HG03039 (cell line): ENCODE data around the gene STK38L.

ENCODE experiments used
- ATAC-seq: cut with Tn5 transposase; IDR thresholded peaks from one replicate; pipeline ENCODE4 v1.9.1; 2021; ENCODE audit warnings: mild to moderate bottlenecking, moderate library complexity; ENCODE audit not compliant: unreplicated experiment

Gene STK38L

GRCh38 chr12:27243804-27244688 lies at the start of gene STK38L:
TSS of gene STK38L (plus strand) at chr12:27244286. CDS start at chr12:27297721, 53,435 bp downstream.
- ATAC-seq = peak; percentile 86

- no peak for ATAC-seq
These were observed 49.4 kb upstream of the STK38L start for GRCh38 chr12:27194644-27195043.

- no peak for ATAC-seq
These were observed 46.0 kb upstream of the STK38L start for GRCh38 chr12:27198036-27198435.

- no peak for ATAC-seq
These were observed 44.3 kb upstream of the STK38L start for GRCh38 chr12:27199638-27200300.

GRCh38 chr12:27201169-27201568 lies 42.9 kb upstream of the STK38L start:
- no peak for ATAC-seq

DNA sequence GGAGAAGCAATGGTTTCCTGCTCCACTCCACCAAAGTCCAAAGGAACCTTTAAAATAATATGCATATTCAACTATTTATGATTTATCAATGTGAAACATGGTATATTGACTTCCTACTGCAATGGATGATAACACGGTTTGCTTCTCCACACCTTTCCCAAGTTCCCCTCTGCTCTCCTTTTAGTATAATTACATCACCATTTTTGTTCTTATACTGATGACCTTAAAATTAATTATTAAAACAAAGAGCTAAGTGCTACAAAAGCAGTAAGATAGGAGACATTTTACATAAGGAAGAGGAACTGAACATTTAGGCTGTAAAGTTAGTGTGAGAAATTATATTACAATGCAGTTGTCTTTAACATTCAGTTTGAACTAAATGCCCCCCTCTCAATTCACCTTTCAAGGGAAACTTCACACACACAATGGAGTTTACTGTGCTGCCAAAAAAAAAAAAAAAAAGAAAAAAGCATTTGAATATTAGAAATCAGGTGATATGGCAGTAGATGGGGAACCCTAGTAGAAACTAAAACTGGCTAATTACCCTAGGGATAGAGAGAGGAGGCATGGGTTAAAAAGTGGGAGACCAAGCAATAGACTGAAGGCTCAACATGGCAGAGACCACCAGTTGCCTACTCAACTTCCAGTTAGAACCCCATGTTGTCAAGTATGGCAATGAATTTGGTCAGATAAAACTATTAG lies 37.1 kb upstream of the STK38L start:
- no peak for ATAC-seq

DNA sequence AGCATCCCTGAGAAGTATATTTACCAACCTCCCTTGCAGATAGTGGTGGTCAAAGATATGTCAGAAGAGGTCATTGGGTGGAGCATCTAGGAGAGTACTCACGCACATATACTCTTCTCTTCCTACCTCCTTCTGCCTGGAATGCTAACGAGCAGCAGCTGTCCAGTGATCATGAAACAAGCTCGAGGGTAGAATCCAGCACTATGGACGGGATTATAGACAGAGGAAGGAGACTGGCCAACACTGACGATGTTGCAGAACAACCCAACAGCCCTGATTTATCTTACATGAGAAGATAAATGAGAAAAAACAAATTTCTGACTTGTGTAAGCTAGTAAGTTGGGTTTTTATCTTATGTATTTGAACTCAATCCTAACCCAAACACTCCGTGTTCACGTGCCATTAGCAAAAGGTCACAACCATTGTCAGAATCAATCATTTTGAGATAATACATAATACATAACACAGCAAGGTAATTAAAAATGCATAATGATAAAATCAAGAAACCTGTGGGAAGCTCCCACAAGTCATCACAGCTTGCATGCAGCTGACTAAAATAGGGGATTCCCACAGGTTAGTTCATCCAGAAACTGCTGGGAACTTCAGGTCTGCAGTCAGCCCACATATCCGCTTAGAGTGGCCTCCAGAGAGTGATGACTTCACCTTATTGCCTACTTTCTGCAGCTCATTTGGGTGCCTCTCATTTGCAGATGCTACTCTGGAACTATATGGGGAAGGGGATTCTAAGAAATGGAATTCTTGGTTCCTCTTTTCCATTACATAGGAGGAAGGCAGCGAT lies 36.3 kb upstream of the STK38L start:
- ATAC-seq = peak; percentile 78

DNA sequence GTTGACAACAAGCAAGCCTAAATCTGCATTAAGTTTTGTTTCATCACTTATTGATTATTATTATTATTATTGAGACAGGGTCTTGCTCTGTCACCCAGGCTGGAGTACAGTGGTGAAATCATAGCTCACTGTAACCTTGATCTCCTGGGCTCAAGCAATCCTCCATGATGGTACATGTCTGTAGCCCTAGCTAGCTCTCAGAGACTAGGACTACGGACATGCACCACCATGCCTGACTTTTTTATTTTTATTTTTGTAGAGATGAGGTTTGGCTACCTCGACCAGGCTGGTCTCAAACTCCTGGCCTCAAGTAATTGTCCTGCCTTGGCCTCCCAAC lies 35.7 kb upstream of the STK38L start:
- ATAC-seq = peak; percentile 25

GRCh38 chr12:27209257-27209910 lies 34.7 kb upstream of the STK38L start:
- ATAC-seq = no peak

- no peak for ATAC-seq
These were observed 33.9 kb upstream of the STK38L start for GRCh38 chr12:27210187-27210586.

DNA sequence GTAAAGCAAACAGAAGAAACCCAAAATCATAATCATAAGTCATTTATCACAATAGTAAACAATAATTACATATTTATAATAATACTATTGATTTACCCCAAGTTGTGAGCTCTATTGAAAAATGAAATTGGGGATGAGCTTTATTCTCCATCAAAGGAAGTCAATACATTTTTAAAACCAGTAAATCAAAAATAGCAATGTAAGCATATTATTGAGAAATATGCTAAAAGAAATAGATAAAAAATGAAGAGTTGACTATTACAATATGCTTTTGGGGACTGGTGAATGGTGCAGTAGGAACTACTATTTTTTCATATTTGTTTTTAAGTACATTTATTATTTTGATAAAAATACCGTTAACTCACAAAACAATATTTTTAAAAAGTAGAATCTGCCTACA lies 31.2 kb upstream of the STK38L start:
- no peak for ATAC-seq

- ATAC-seq = no peak
These were observed 30.8 kb upstream of the STK38L start for GRCh38 chr12:27213304-27213703.

- ATAC-seq = no peak
These were observed 30.0 kb upstream of the STK38L start for GRCh38 chr12:27213830-27214787.

DNA sequence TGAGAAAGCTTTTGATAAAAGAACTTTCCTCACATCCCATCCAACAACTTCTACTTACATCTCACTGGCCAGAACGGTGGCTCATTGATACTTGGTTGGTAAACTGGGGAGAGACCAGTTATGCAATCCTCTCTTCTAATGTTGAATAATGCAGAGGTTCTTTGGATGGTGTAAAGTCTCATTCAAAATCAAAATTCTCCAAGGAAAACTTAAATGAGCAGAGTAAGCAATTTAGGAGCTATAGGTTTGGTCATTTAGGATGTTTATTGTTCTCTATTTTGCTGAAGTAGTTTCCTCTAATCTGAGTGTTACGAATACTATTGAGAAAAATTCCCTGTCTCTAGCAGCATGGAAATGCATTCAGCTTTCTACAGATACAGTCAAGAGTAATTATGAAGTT lies 26.5 kb upstream of the STK38L start:
- ATAC-seq = no peak

DNA sequence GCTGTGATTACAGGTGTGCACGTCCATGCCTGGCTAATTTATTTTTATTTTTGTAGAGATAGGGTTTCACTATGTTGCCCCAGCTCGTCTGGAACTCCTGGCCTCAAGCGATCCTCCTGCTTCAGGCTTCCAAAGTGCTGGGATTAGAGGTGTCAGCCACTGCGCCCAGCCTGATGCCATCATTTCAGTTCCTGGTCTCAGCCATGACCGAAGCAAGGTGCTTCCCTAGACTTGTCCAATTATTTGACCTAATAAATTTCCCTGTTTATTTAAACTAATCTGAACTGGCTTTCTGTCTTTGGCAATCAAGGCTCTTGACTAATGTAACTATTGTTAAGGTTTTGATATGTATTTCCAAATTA lies 24.4 kb upstream of the STK38L start:
- ATAC-seq = no peak

DNA sequence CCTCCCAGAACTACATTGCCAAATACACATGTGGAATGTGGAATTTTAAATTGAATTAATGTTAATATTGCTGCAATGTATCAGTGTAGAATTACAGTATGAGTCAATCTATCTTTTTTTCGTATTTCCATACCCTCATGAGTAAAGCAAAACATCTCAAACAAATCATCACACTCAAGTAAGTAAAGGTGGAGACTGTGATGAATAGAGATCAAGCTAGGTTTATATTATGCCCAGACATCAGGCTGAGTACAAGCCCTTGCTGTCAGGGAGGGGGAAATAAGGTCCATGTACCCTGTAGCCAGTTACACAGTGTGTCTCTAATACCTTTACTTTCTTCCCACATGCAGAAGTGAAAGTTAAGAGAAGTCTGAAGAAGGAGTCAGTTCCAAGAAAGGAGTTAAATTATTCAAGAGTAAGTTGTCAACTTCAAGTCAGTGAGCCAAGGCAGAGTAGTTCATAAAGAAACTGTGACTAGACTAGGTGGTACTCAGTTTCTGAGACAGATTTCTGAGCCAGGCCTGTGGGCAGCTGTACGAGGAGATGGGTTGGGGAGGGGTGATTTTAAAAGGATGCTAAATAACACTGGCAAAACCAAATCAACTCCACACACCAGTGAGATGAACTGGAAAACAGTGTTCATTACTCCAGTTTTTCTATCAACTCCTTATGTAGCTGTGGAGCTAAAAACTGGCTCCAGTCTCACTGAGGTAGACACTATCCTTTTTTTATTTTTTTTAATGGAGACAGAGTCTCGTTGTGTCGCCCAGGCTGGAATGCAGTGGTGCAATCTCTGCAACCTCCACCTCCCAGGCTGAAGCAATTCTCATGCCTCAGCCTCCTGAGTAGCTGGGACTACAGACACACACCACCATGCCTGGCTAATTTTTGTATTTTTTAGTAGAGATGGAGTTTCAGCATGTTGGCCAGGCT lies 23.8 kb upstream of the STK38L start:
- peak; percentile 57 for ATAC-seq

GRCh38 chr12:27220988-27221345 lies 23.1 kb upstream of the STK38L start:
- no peak for ATAC-seq

DNA sequence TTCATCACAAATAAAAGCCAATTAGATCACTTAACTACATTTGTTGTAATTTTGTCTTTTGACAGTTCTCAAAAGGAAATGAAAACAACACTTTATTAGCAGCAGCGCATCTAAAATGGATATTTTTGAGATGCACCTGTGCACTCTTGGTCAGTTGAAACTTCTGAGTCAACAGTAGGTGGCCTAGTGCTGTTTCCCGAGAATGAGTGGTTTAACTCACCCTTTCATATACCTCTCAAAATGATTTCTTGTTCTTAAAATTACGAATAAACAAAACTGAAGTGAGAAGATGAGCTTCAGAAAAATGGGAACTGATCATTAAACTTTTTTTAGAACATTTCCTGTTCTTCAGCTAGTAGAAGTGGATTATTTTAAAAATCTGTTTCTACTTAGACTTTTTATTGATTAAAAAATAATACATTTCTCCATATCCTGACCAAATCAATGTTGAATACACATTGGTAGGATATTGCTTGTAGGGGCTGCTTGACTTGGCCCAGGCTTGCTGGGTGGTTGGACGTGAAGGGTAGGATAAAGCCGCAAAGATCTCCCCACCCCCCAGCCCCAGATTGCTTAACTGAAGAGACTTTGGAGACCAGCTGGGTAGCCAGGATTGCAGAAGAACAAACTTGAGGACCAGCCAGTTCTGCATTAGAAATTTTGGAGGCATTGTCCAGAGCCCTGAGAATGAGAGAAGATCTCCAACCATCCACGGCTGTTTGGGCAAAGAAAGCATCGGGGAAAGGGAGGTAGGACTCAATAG lies 22.3 kb upstream of the STK38L start:
- peak; percentile 72 for ATAC-seq
